Measurements from ENCODE around the gene RIMBP2.
"Not testable (repeated sequence)": the region's sequence is repeated elsewhere in the genome, so short reads cannot be mapped to it uniquely, and the experiment has no call there.

The RIMBP2 gene

GRCh38 chr12:130705178-130705822, 10.8 kb downstream of the RIMBP2 start:
- DNase-seq: no peak

GRCh38 chr12:130704606-130705005, 11.5 kb downstream of the RIMBP2 start:
- no peak for DNase-seq

- DNase-seq: no peak
Measured at GRCh38 chr12:130703733-130704375, 12.2 kb downstream of the RIMBP2 start.

GRCh38 chr12:130702966-130703732, 12.9 kb downstream of the RIMBP2 start:
- DNase-seq: no peak

- no peak for DNase-seq
Measured at GRCh38 chr12:130701402-130701744, 14.7 kb downstream of the RIMBP2 start.

- no peak for DNase-seq
Measured at GRCh38 chr12:130700492-130701401, 15.4 kb downstream of the RIMBP2 start.

- DNase-seq: no peak
Measured at GRCh38 chr12:130698106-130698505, 18.0 kb downstream of the RIMBP2 start.

GRCh38 chr12:130696379-130697100, 19.6 kb downstream of the RIMBP2 start:
- DNase-seq: no peak

GRCh38 chr12:130695061-130695460, 21.0 kb downstream of the RIMBP2 start:
- DNase-seq: no peak

GRCh38 chr12:130689408-130690405, 26.4 kb downstream of the RIMBP2 start:
- no peak for DNase-seq

- not testable (repeated sequence) for DNase-seq
Measured at GRCh38 chr12:130688999-130689398, 27.1 kb downstream of the RIMBP2 start.

- DNase-seq: no peak
Measured at GRCh38 chr12:130687796-130688778, 28.0 kb downstream of the RIMBP2 start.

- no peak for DNase-seq
Measured at GRCh38 chr12:130687190-130687589, 28.9 kb downstream of the RIMBP2 start.

GRCh38 chr12:130686511-130686991, 29.5 kb downstream of the RIMBP2 start:
- DNase-seq: peak; percentile 74

GRCh38 chr12:130685850-130686249, 30.2 kb downstream of the RIMBP2 start:
- DNase-seq: no peak

- no peak for DNase-seq
Measured at GRCh38 chr12:130685250-130685787, 30.8 kb downstream of the RIMBP2 start.

- DNase-seq: no peak
Measured at GRCh38 chr12:130683811-130684210, 32.3 kb downstream of the RIMBP2 start.

- DNase-seq: no peak
Measured at GRCh38 chr12:130683080-130683479, 33.0 kb downstream of the RIMBP2 start.

- no peak for DNase-seq
Measured at GRCh38 chr12:130680451-130680990, 35.6 kb downstream of the RIMBP2 start.

Data from NCI-H1694 treated with DMSO at 0.1 percent for 48 hours (cell line).